A549 (cell line): ENCODE results near the gene AMOTL1. TPM values are rescaled to one million over a fixed set of nuclear protein-coding genes. Genes with fewer than 3 reads are reported as not detected.

Source experiments
- ATAC-seq, 2 experiments: fragments of 200-7000 bp in 1 of 2; fragments of >200 bp in 1 of 2; cut with Nextera tagmentation in 1 of 2; cut with Tn5 transposase in 1 of 2; 3 replicates each; pipeline versions ENCODE4 v1.8.0 to v1.9.1; 2018 to 2020; ENCODE audit warnings: mild to moderate bottlenecking in 1 of 2, moderate library complexity in 1 of 2
- CTCF ChIA-PET: fragments of 300-600 bp; sonication (Branson Sonifier 250); formaldehyde crosslinking; extraction: SDS; loops from one replicate; lab custom pipeline; 2021; ENCODE audit warnings: antibody characterized with exemption, inconsistent platforms; lab: Yijun Ruan, JAX
- POLR2A ChIA-PET: fragments of 350-600 bp; formaldehyde crosslinking; extraction: SDS; loops from one replicate; lab custom pipeline; 2021; ENCODE audit warnings: antibody characterized with exemption, inconsistent platforms; lab: Yijun Ruan, JAX
- DNase-seq, 2 experiments: peaks; one replicate each; pipeline versions ENCODE4 v3.0.0 to v3.0.0-alpha.2; 2011 to 2016; ENCODE audit warnings: low read depth in 1 of 2, low spot score in 1 of 2
- FAIRE-seq: peaks from 2 replicates; lab custom pipeline; 2011; peaks lifted over from hg19 to GRCh38; lab: Jason Lieb, UNC
- H3K27ac ChIP-seq, 2 experiments: fragments of >200 bp; sonication (Bioruptor Twin); formaldehyde crosslinking; 3 replicates each; pipeline ENCODE4 v1.5.1; 2016 to 2017
- H3K4me1 ChIP-seq: fragments of >200 bp; sonication (Bioruptor Twin); formaldehyde crosslinking; 3 replicates; pipeline ENCODE4 v1.6.1; 2016
- H3K4me2 ChIP-seq: fragments of >200 bp; sonication (Bioruptor Twin); formaldehyde crosslinking; 3 replicates; pipeline ENCODE4 v1.6.1; 2016
- H3K4me3 ChIP-seq: fragments of >200 bp; sonication (Bioruptor Twin); formaldehyde crosslinking; 3 replicates; pipeline ENCODE4 v1.5.1; 2016
- H3K9me3 ChIP-seq: fragments of >200 bp; sonication (Bioruptor Twin); formaldehyde crosslinking; 3 replicates; pipeline ENCODE4 v1.6.1; 2016
- CHD4 ChIP-seq: fragments of 200-600 bp; sonication (generic); IDR thresholded peaks from 2 replicates; pipeline ENCODE4 v1.6.1; 2016; ENCODE audit warnings: antibody characterized with exemption, mild to moderate bottlenecking, borderline replicate concordance
- EP300 ChIP-seq, 2 experiments: fragments of >200 bp; sonication (Bioruptor Twin); formaldehyde crosslinking; IDR thresholded peaks; 2 replicates in 1 of 2; 3 replicates in 1 of 2; pipeline ENCODE4 v1.6.1; 2016 to 2017
- FOSB ChIP-seq: fragments of 250-450 bp; sonication (Bioruptor Pico); IDR thresholded peaks from 2 replicates; pipeline ENCODE4 v1.5.0; 2020; ENCODE audit warnings: mild to moderate bottlenecking, moderate library complexity
- FOSL2 ChIP-seq, 2 experiments: fragments of 450-650 bp in 1 of 2; fragments of >200 bp in 1 of 2; sonication (Bioruptor Twin) in 1 of 2; formaldehyde crosslinking; IDR thresholded peaks; 2 replicates each; pipeline versions ENCODE4 v1.5.0 to v1.6.1; 2016 to 2020; ENCODE audit warnings: mild to moderate bottlenecking in 1 of 2, moderate library complexity in 1 of 2
- HOXB13 ChIP-seq: fragments of 250-450 bp; sonication (Bioruptor Pico); IDR thresholded peaks from 2 replicates; pipeline ENCODE4 v1.5.0; 2020; ENCODE audit warnings: low read depth, mild to moderate bottlenecking, moderate library complexity
- MAFK ChIP-seq: fragments of 450-650 bp; IDR thresholded peaks from 2 replicates; pipeline ENCODE4 v1.6.1; 2014; ENCODE audit not compliant: partially characterized antibody
- MYC ChIP-seq: IDR thresholded peaks from 2 replicates; pipeline ENCODE4 v1.6.1; 2012; ENCODE audit warnings: mild to moderate bottlenecking, inconsistent platforms, low read length, improper control_type of control experiment, borderline replicate concordance
- NR3C1 ChIP-seq: fragments of >200 bp; sonication (Bioruptor Twin); formaldehyde crosslinking; IDR thresholded peaks from 3 replicates; pipeline ENCODE4 v1.6.1; 2017
- RNF2 ChIP-seq: fragments of 200-600 bp; sonication (generic); IDR thresholded peaks from 2 replicates; pipeline ENCODE4 v1.6.1; 2016; ENCODE audit warnings: low read depth, mild to moderate bottlenecking, antibody characterized with exemption, moderate library complexity, borderline replicate concordance
- SREBF2 ChIP-seq: fragments of 450-650 bp; IDR thresholded peaks from 2 replicates; pipeline ENCODE4 v1.6.1; 2014; ENCODE audit warnings: mild to moderate bottlenecking, moderate library complexity
- TFCP2L1 ChIP-seq: fragments of 250-450 bp; sonication (Bioruptor Pico); IDR thresholded peaks from 2 replicates; pipeline ENCODE4 v1.5.0; 2021; ENCODE audit warnings: mild to moderate bottlenecking
- ZC3H11A ChIP-seq: fragments of 450-650 bp; IDR thresholded peaks from 2 replicates; pipeline ENCODE4 v1.6.1; 2014; ENCODE audit warnings: antibody characterized with exemption, mild to moderate bottlenecking
- ZSCAN20 ChIP-seq: fragments of 250-450 bp; sonication (Bioruptor Pico); IDR thresholded peaks from 2 replicates; pipeline ENCODE4 v1.8.0; 2022; ENCODE audit warnings: mild to moderate bottlenecking, moderate library complexity
- WGBS: methylation state at CpG from one replicate; pipeline ENCODE4 v1.1.6; 2017; ENCODE audit errors: missing lambda C conversion rate; 5-methylcytosine and 5-hydroxymethylcytosine counted together
- polyA plus RNA-seq, 4 experiments: library from polyadenylated mRNA; depleted of rRNA in 3 of 4; stranded (reverse); fragments of >200 nt; fragmentation: RNase III in 1 of 4; extraction: RNeasy Plus Mini Kit Qiagen cat#74134 plus additional on column Dnase treatment in 1 of 4; gene quantifications; 2 replicates in 3 of 4; 3 replicates in 1 of 4; pipeline ENCODE4 v1.2.3, GENCODE V29; 2011 to 2017
- TF ChIP-seq, protein P1 (sequence below): fragments of >200 bp; sonication (Bioruptor Twin); formaldehyde crosslinking; IDR thresholded peaks from 3 replicates; pipeline ENCODE4 v1.5.1; 2016
- TF ChIP-seq, protein P2 (sequence below): fragments of 250-450 bp; sonication (Bioruptor Pico); IDR thresholded peaks from 2 replicates; pipeline ENCODE4 v1.5.0; 2020; ENCODE audit warnings: low read depth, mild to moderate bottlenecking, moderate library complexity

AMOTL1 gene
- polyA plus RNA-seq, 2 of the 4 experiments (the other 2 are of a cell fraction), result 3.9 to 12.2 TPM

DNA sequence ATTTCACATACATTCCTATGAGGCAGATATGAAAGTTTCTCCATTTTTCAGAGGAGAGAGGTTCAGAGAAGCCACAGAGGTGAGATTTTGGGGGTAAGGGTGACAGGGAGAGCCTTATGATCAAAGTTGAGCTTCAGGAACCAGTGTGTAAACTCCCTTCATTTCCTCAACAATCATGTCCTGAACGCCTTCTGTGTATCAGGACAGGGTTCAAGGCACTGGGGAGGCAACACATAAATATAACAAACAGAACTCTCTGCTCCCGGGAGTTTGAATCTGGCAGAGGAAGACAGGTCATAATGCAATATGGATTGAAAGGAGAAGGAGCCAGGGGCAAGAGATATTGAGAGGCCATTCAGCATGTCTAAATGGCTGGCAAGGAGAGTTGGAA is 28.0 kb downstream of the AMOTL1 start:
- ChIA-PET POLR2A (no interaction called here), CTCF (no interaction called here)
- DNase-seq (no peak), FAIRE-seq (no peak), ATAC-seq (no peak)
- WGBS, result 100% methylated on average over 2 of the region's 2 CpGs
- Histone ChIP-seq H3K27ac (no peak overlapping the region), H3K4me3 (no peak overlapping the region), H3K4me1 (peaks cover 27% of the 10 kb centered on the region), H3K4me2 (no peak overlapping the region), H3K9me3 (no peaks in the 10 kb centered on the region)
- TF ChIP-seq RNF2, result no peak

GRCh38 chr11:94796863-94797262 is 28.7 kb downstream of the AMOTL1 start:
- no peak for DNase-seq
- CTCF ChIA-PET, result no interaction called here
- H3K27ac ChIP-seq, result no peak overlapping the region
- TF ChIP-seq MYC (no peak), ZSCAN20 (CRISPR knock-in tag) (no peak), FOSL2 (IDR thresholded peaks at IDR 0.05) (no peak), FOSL2 (CRISPR knock-in tag; IDR thresholded peaks at IDR 0.05) (peak; percentile 28; the same call in 1 of the 2 replicates)
- TF ChIP-seq, protein P1, sequence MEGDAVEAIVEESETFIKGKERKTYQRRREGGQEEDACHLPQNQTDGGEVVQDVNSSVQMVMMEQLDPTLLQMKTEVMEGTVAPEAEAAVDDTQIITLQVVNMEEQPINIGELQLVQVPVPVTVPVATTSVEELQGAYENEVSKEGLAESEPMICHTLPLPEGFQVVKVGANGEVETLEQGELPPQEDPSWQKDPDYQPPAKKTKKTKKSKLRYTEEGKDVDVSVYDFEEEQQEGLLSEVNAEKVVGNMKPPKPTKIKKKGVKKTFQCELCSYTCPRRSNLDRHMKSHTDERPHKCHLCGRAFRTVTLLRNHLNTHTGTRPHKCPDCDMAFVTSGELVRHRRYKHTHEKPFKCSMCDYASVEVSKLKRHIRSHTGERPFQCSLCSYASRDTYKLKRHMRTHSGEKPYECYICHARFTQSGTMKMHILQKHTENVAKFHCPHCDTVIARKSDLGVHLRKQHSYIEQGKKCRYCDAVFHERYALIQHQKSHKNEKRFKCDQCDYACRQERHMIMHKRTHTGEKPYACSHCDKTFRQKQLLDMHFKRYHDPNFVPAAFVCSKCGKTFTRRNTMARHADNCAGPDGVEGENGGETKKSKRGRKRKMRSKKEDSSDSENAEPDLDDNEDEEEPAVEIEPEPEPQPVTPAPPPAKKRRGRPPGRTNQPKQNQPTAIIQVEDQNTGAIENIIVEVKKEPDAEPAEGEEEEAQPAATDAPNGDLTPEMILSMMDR, result no peak
- TF ChIP-seq, all 56 proteins: peak for 1
- POLR2A ChIA-PET, result no interaction called here
- no peak overlapping the region for H3K4me2 ChIP-seq
- H3K4me1 ChIP-seq, result peaks cover 27% of the 10 kb centered on the region
- FAIRE-seq (no peak), ATAC-seq (no peak)
- H3K4me3 ChIP-seq, result no peak overlapping the region
- WGBS, result 81% methylated on average over 4 of the region's 4 CpGs
- no peaks in the 10 kb centered on the region for H3K9me3 ChIP-seq

DNA sequence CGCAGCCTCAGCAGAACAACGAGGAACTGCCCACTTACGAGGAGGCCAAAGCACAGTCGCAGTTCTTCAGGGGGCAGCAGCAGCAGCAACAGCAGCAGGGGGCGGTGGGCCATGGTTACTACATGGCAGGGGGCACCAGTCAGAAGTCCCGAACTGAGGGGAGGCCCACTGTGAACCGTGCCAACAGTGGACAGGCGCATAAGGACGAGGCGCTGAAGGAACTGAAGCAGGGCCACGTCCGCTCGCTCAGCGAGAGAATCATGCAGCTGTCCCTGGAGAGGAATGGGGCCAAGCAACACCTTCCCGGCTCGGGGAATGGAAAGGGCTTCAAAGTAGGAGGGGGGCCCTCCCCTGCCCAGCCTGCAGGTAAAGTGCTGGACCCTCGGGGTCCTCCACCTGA is 31.6 kb downstream of the AMOTL1 start:
- no peak overlapping the region for H3K4me2 ChIP-seq
- H3K4me1 ChIP-seq, result peaks cover 15% of the 10 kb centered on the region; the same call in 2 of the 3 replicates
- ATAC-seq (no peak), DNase-seq (no peak), FAIRE-seq (no peak)
- ChIA-PET POLR2A (no interaction called here), CTCF (no interaction called here)
- H3K9me3 ChIP-seq, result no peaks in the 10 kb centered on the region
- no peak overlapping the region for H3K27ac ChIP-seq
- TF ChIP-seq, protein P2, sequence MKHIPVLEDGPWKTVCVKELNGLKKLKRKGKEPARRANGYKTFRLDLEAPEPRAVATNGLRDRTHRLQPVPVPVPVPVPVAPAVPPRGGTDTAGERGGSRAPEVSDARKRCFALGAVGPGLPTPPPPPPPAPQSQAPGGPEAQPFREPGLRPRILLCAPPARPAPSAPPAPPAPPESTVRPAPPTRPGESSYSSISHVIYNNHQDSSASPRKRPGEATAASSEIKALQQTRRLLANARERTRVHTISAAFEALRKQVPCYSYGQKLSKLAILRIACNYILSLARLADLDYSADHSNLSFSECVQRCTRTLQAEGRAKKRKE (CRISPR knock-in tag), result no peak
- TF ChIP-seq SREBF2 (no peak), MYC (no peak), EP300 (IDR thresholded peaks at IDR 0.05) (no peak), MAFK (no peak), ZC3H11A (no peak), HOXB13 (CRISPR knock-in tag) (no peak), CHD4 (no peak), FOSB (CRISPR knock-in tag) (no peak)
- WGBS, result 89% methylated on average over 15 of the region's 17 CpGs
- H3K4me3 ChIP-seq, result no peak overlapping the region

- H3K27ac ChIP-seq, result no peak overlapping the region
- ChIA-PET POLR2A (no interaction called here), CTCF (no interaction called here)
- H3K9me3 ChIP-seq, result no peaks in the 10 kb centered on the region
- H3K4me1 ChIP-seq, result peaks cover 11% of the 10 kb centered on the region; the same call in 1 of the 3 replicates
- TF ChIP-seq NR3C1 (no peak), TFCP2L1 (CRISPR knock-in tag) (no peak), MYC (no peak)
- no peak overlapping the region for H3K4me3 ChIP-seq
- ATAC-seq (no peak), DNase-seq (no peak), FAIRE-seq (no peak)
- H3K4me2 ChIP-seq, result no peak overlapping the region
- 69% methylated on average over 1 of the region's 1 CpG for WGBS
These were observed 32.3 kb downstream of the AMOTL1 start for GRCh38 chr11:94800414-94800813.
